ENCODE data around the gene TSPAN5. TPM values are rescaled to one million over a fixed set of nuclear protein-coding genes. Genes with fewer than 3 reads are reported as not detected.

Gene TSPAN5
- total RNA-seq, 1 experiment from 2014 or later: 41.8 TPM

GRCh38 chr4:98568941-98569663 lies 89.3 kb downstream of the TSPAN5 start:
- BruUV-seq (replicated peaks): no TSS peak
- no peak overlapping the region for H2AFZ ChIP-seq (ENCODE audit: low read length)
- no peak overlapping the region for H3K4me3 ChIP-seq (ENCODE audit: low read length)
- peaks cover 5% of the 10 kb centered on the region for H3F3A ChIP-seq (ENCODE audit: low read length, unreplicated experiment)
- peaks cover 39% of the 10 kb centered on the region for H3K4me1 ChIP-seq (ENCODE audit: insufficient read depth, low read length)
- H3K36me3 ChIP-seq (ENCODE audit: low read depth, low read length): no peaks in the 10 kb centered on the region
- H3K9ac ChIP-seq (ENCODE audit: low read length): no peak overlapping the region; the same call in 1 of the 2 replicates
- H3K27me3 ChIP-seq (ENCODE audit: low read length): no peaks in the 10 kb centered on the region
- H3K79me2 ChIP-seq (ENCODE audit: low read length): peaks cover 65% of the 10 kb centered on the region
- ATAC-seq: no peak
- H4K20me1 ChIP-seq (ENCODE audit: low read length): no peaks in the 10 kb centered on the region
- ChIA-PET POLR2A (ENCODE audit: unreplicated experiment) (no interaction called here), CTCF (no interaction called here)
- H3K4me2 ChIP-seq (ENCODE audit: low read length): no peak overlapping the region
- DNase-seq: no peak
- intact Hi-C loops (cut with micrococcal nuclease): no loop called here
- TF ChIP-seq EZH2 (IDR thresholded peaks at IDR 0.05; ENCODE audit: low read length, unreplicated experiment) (no peak), EZH2phosphoT487 (IDR thresholded peaks at IDR 0.05; ENCODE audit: borderline replicate concordance, low read length) (no peak)
- TF ChIP-seq, protein P1, sequence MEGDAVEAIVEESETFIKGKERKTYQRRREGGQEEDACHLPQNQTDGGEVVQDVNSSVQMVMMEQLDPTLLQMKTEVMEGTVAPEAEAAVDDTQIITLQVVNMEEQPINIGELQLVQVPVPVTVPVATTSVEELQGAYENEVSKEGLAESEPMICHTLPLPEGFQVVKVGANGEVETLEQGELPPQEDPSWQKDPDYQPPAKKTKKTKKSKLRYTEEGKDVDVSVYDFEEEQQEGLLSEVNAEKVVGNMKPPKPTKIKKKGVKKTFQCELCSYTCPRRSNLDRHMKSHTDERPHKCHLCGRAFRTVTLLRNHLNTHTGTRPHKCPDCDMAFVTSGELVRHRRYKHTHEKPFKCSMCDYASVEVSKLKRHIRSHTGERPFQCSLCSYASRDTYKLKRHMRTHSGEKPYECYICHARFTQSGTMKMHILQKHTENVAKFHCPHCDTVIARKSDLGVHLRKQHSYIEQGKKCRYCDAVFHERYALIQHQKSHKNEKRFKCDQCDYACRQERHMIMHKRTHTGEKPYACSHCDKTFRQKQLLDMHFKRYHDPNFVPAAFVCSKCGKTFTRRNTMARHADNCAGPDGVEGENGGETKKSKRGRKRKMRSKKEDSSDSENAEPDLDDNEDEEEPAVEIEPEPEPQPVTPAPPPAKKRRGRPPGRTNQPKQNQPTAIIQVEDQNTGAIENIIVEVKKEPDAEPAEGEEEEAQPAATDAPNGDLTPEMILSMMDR (conservative IDR thresholded peaks at IDR 0.05; ENCODE audit: low read depth, low read length): no peak
- peak overlapping the region; percentile 11; the same call in 1 of the 2 replicates for H3K27ac ChIP-seq (ENCODE audit: low read length)
- no peaks in the 10 kb centered on the region for H3K9me3 ChIP-seq (ENCODE audit: low read length)
- no peaks in the 10 kb centered on the region for H3K9me2 ChIP-seq (replicated peaks; ENCODE audit: low read length)

DNA sequence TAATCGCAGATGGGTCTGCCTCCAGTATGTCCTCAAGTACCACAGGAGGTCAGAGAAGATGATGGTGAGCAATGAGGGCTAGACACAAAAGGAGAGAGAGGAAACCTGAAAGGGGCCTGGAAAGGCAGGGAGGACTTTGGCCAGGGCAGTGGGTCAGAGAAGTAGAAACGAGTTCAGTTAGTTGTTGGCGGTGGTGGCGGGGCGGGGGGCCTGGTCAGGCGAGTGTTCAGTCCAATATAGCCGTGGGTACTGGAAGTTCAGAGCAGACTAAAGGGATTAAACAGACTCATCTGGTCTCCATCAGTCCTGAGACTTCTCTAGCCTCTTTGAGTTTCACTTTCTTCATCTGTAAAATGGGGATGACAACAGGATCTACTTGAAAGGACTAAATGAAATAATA lies 90.8 kb downstream of the TSPAN5 start:
- POLR2A ChIA-PET (ENCODE audit: unreplicated experiment): no interaction called here
- Histone ChIP-seq H3K4me1 (ENCODE audit: insufficient read depth, low read length) (peaks cover 28% of the 10 kb centered on the region), H3K36me3 (ENCODE audit: low read depth, low read length) (no peaks in the 10 kb centered on the region), H3K27me3 (ENCODE audit: low read length) (no peaks in the 10 kb centered on the region), H3K4me2 (ENCODE audit: low read length) (no peak overlapping the region), H4K20me1 (ENCODE audit: low read length) (no peaks in the 10 kb centered on the region), H3K79me2 (ENCODE audit: low read length) (peaks cover 79% of the 10 kb centered on the region), H3K27ac (ENCODE audit: low read length) (no peak overlapping the region), H3F3A (ENCODE audit: low read length, unreplicated experiment) (no peaks in the 10 kb centered on the region), H3K9me2 (replicated peaks; ENCODE audit: low read length) (no peaks in the 10 kb centered on the region), H3K9ac (ENCODE audit: low read length) (no peak overlapping the region), H3K9me3 (ENCODE audit: low read length) (no peaks in the 10 kb centered on the region), H3K4me3 (ENCODE audit: low read length) (no peak overlapping the region), H2AFZ (ENCODE audit: low read length) (no peak overlapping the region)
- CTCF ChIA-PET: no interaction called here
- TF ChIP-seq EZH2 (IDR thresholded peaks at IDR 0.05; ENCODE audit: low read length, unreplicated experiment): no peak
- no peak for TF ChIP-seq EZH2phosphoT487 (IDR thresholded peaks at IDR 0.05; ENCODE audit: borderline replicate concordance, low read length)
- TF ChIP-seq, protein P1 (conservative IDR thresholded peaks at IDR 0.05; ENCODE audit: low read depth, low read length): no peak
- no peak for ATAC-seq
- intact Hi-C loops (cut with micrococcal nuclease): no loop called here
- DNase-seq: no peak
- BruUV-seq (replicated peaks): no TSS peak

GRCh38 chr4:98566361-98567008 lies 91.9 kb downstream of the TSPAN5 start:
- no TSS peak for BruUV-seq (replicated peaks)

More at GRCh38 chr4:98566361-98567008, 91.9 kb downstream of the TSPAN5 start:
- H2AFZ ChIP-seq (ENCODE audit: low read length): no peak overlapping the region
- H3K27me3 ChIP-seq (ENCODE audit: low read length): no peaks in the 10 kb centered on the region
- intact Hi-C loops (cut with micrococcal nuclease): no loop called here
- H3K9ac ChIP-seq (ENCODE audit: low read length): no peak overlapping the region
- peaks cover 80% of the 10 kb centered on the region for H3K79me2 ChIP-seq (ENCODE audit: low read length)
- H3K36me3 ChIP-seq (ENCODE audit: low read depth, low read length): no peaks in the 10 kb centered on the region
- ChIA-PET POLR2A (ENCODE audit: unreplicated experiment) (no interaction called here), CTCF (no interaction called here)
- H3F3A ChIP-seq (ENCODE audit: low read length, unreplicated experiment): no peaks in the 10 kb centered on the region
- H3K4me2 ChIP-seq (ENCODE audit: low read length): no peak overlapping the region
- H3K9me2 ChIP-seq (replicated peaks; ENCODE audit: low read length): no peaks in the 10 kb centered on the region
- H3K27ac ChIP-seq (ENCODE audit: low read length): no peak overlapping the region
- H4K20me1 ChIP-seq (ENCODE audit: low read length): no peaks in the 10 kb centered on the region
- DNase-seq: no peak
- ATAC-seq: no peak
- H3K4me3 ChIP-seq (ENCODE audit: low read length): no peak overlapping the region
- TF ChIP-seq, protein P1 (conservative IDR thresholded peaks at IDR 0.05; ENCODE audit: low read depth, low read length): no peak
- no peak for TF ChIP-seq EZH2phosphoT487 (IDR thresholded peaks at IDR 0.05; ENCODE audit: borderline replicate concordance, low read length)
- no peak for TF ChIP-seq EZH2 (IDR thresholded peaks at IDR 0.05; ENCODE audit: low read length, unreplicated experiment)
- peaks cover 17% of the 10 kb centered on the region for H3K4me1 ChIP-seq (ENCODE audit: insufficient read depth, low read length)
- no peaks in the 10 kb centered on the region for H3K9me3 ChIP-seq (ENCODE audit: low read length)
